ENCODE results near the gene FCER1A.
"Not testable (repeated sequence)": the region's sequence is repeated elsewhere in the genome, so short reads cannot be mapped to it uniquely, and the experiment has no call there.

Gene FCER1A

GRCh38 chr1:159315381-159315780 lies 13.2 kb downstream of the FCER1A start:
- DNase-seq (ENCODE audit: low spot score in 2 of 2): no peak
- in situ Hi-C loops (cut with MboI; ENCODE audit: low sequenced_read_pairs): no loop called here
- Histone ChIP-seq H3K4me3 (no peak overlapping the region), H3K9me3 (no peaks in the 10 kb centered on the region), H3K27me3 (ENCODE audit: low read depth) (no peaks in the 10 kb centered on the region), H3K36me3 (replicated peaks) (no peaks in the 10 kb centered on the region), H3K4me1 (no peaks in the 10 kb centered on the region)

GRCh38 chr1:159318784-159319551 lies 16.8 kb downstream of the FCER1A start:
- Histone ChIP-seq H3K9me3 (no peaks in the 10 kb centered on the region), H3K27me3 (ENCODE audit: low read depth) (no peaks in the 10 kb centered on the region), H3K4me1 (no peaks in the 10 kb centered on the region), H3K4me3 (no peak overlapping the region), H3K36me3 (replicated peaks) (no peaks in the 10 kb centered on the region)
- in situ Hi-C loops (cut with MboI; ENCODE audit: low sequenced_read_pairs): no loop called here
- DNase-seq (ENCODE audit: low spot score in 2 of 2): no peak

- no peaks in the 10 kb centered on the region for H3K9me3 ChIP-seq
- DNase-seq (ENCODE audit: low spot score in 2 of 2): no peak
- in situ Hi-C loops (cut with MboI; ENCODE audit: low sequenced_read_pairs): no loop called here
- no peaks in the 10 kb centered on the region for H3K27me3 ChIP-seq (ENCODE audit: low read depth)
- H3K36me3 ChIP-seq (replicated peaks): no peaks in the 10 kb centered on the region
- H3K4me1 ChIP-seq: no peaks in the 10 kb centered on the region
- no peak overlapping the region for H3K4me3 ChIP-seq
Observed at GRCh38 chr1:159334797-159335196, 32.7 kb downstream of the FCER1A start.

GRCh38 chr1:159338018-159338417 lies 35.9 kb downstream of the FCER1A start:
- no peak for DNase-seq (ENCODE audit: low spot score in 2 of 2)
- Histone ChIP-seq H3K4me1 (no peaks in the 10 kb centered on the region), H3K27me3 (ENCODE audit: low read depth) (no peaks in the 10 kb centered on the region), H3K4me3 (no peak overlapping the region), H3K9me3 (no peaks in the 10 kb centered on the region), H3K36me3 (replicated peaks) (no peaks in the 10 kb centered on the region)
- in situ Hi-C loops (cut with MboI; ENCODE audit: low sequenced_read_pairs): no loop called here

GRCh38 chr1:159339536-159339935 lies 37.4 kb downstream of the FCER1A start:
- Histone ChIP-seq H3K36me3 (replicated peaks) (no peaks in the 10 kb centered on the region), H3K4me3 (no peak overlapping the region), H3K27me3 (ENCODE audit: low read depth) (no peaks in the 10 kb centered on the region), H3K4me1 (no peaks in the 10 kb centered on the region), H3K9me3 (no peaks in the 10 kb centered on the region)
- in situ Hi-C loops (cut with MboI; ENCODE audit: low sequenced_read_pairs): no loop called here
- DNase-seq (ENCODE audit: low spot score in 2 of 2): no peak

GRCh38 chr1:159341736-159342135 lies 39.6 kb downstream of the FCER1A start:
- no peaks in the 10 kb centered on the region for H3K4me1 ChIP-seq
- no peak overlapping the region for H3K4me3 ChIP-seq
- no peak for DNase-seq (ENCODE audit: low spot score in 2 of 2)
- in situ Hi-C loops (cut with MboI; ENCODE audit: low sequenced_read_pairs): no loop called here
- no peaks in the 10 kb centered on the region for H3K36me3 ChIP-seq (replicated peaks)
- H3K27me3 ChIP-seq (ENCODE audit: low read depth): no peaks in the 10 kb centered on the region
- no peaks in the 10 kb centered on the region for H3K9me3 ChIP-seq

- Histone ChIP-seq H3K36me3 (replicated peaks) (no peaks in the 10 kb centered on the region), H3K4me1 (no peaks in the 10 kb centered on the region), H3K9me3 (no peaks in the 10 kb centered on the region), H3K4me3 (no peak overlapping the region), H3K27me3 (ENCODE audit: low read depth) (no peaks in the 10 kb centered on the region)
- no peak for DNase-seq (ENCODE audit: low spot score in 2 of 2)
- in situ Hi-C loops (cut with MboI; ENCODE audit: low sequenced_read_pairs): no loop called here
Observed at GRCh38 chr1:159342761-159343425, 40.8 kb downstream of the FCER1A start.

- in situ Hi-C loops (cut with MboI; ENCODE audit: low sequenced_read_pairs); H3K27me3 ChIP-seq (ENCODE audit: low read depth); H3K4me3 ChIP-seq; DNase-seq (ENCODE audit: low spot score in 2 of 2); H3K9me3 ChIP-seq; H3K4me1 ChIP-seq; H3K36me3 ChIP-seq (replicated peaks): not testable (repeated sequence)
Observed at GRCh38 chr1:159349374-159349773, 47.2 kb downstream of the FCER1A start.

- no peaks in the 10 kb centered on the region for H3K4me1 ChIP-seq
- DNase-seq (ENCODE audit: low spot score in 2 of 2): no peak
- no peak overlapping the region for H3K4me3 ChIP-seq
- no peaks in the 10 kb centered on the region for H3K36me3 ChIP-seq (replicated peaks)
- in situ Hi-C loops (cut with MboI; ENCODE audit: low sequenced_read_pairs): no loop called here
- no peaks in the 10 kb centered on the region for H3K9me3 ChIP-seq
- H3K27me3 ChIP-seq (ENCODE audit: low read depth): no peaks in the 10 kb centered on the region
Observed at GRCh38 chr1:159352436-159352835, 50.3 kb downstream of the FCER1A start.
